HepG2 (cell line): ENCODE measurements around the gene KRT24. TPM values are rescaled to one million over a fixed set of nuclear protein-coding genes. Genes with fewer than 3 reads are reported as not detected.
A peak's percentile ranks its signal among the peaks of the same experiment; 100 is the strongest.

Experiments
- ATAC-seq: fragments of 200-7000 bp; cut with Tn5 transposase; 3 replicates; pipeline ENCODE4 v1.9.1; 2020; ENCODE audit warnings: mild to moderate bottlenecking, moderate library complexity
- BruUV-seq: library from RNA; stranded (reverse); fragments of 400-500 nt; replicated peaks from 2 replicates; lab custom pipeline; 2021; lab: Mats Ljungman, UMichigan
- CTCF ChIA-PET: fragments of 300-600 bp; formaldehyde crosslinking; extraction: SDS; loops from one replicate; lab custom pipeline; 2021; ENCODE audit warnings: low total read pairs, inconsistent platforms, low intra/inter-chr PET ratio; lab: Yijun Ruan, JAX
- POLR2A ChIA-PET: fragments of 350-600 bp; sonication (Branson Sonifier 250); formaldehyde crosslinking; loops from one replicate; lab custom pipeline; 2020; ENCODE audit warnings: antibody characterized with exemption, inconsistent platforms; lab: Yijun Ruan, JAX
- DNase-seq: peaks from one replicate; pipeline ENCODE4 v3.0.0-alpha.2; 2015; ENCODE audit warnings: low spot score
- FAIRE-seq: peaks from 3 replicates; lab custom pipeline; 2011; peaks lifted over from hg19 to GRCh38; lab: Jason Lieb, UNC
- H2AFZ ChIP-seq: one replicate; pipeline ENCODE4 v1.6.1; 2011; ENCODE audit warnings: low read length, inconsistent platforms
- H3K27ac ChIP-seq: fragments of 300-600 bp; 3 replicates; pipeline ENCODE4 v1.8.0; 2011; ENCODE audit warnings: mixed run types, mild to moderate bottlenecking, mixed read lengths, low read length, inconsistent platforms; ENCODE audit not compliant: insufficient read depth; ENCODE audit errors: extremely low read length
- H3K27me3 ChIP-seq, 2 experiments: fragments of 200-600 bp in 1 of 2; 2 replicates in 1 of 2; 3 replicates in 1 of 2; pipeline versions ENCODE4 v1.6.0 to v1.8.0; 2011; ENCODE audit warnings: low read length in 2 of 2, mild to moderate bottlenecking in 2 of 2, moderate library complexity in 2 of 2, inconsistent platforms in 1 of 2; ENCODE audit not compliant: insufficient read depth in 2 of 2, control insufficient read depth in 1 of 2
- H3K36me3 ChIP-seq, 2 experiments: fragments of 200-600 bp in 1 of 2; replicated peaks in 1 of 2; 2 replicates in 1 of 2; 3 replicates in 1 of 2; pipeline versions ENCODE4 v1.5.1 to v1.8.0; 2011; ENCODE audit warnings: low read length in 2 of 2, inconsistent platforms in 1 of 2; ENCODE audit not compliant: insufficient read depth in 2 of 2, control insufficient read depth in 1 of 2
- H3K4me1 ChIP-seq: 2 replicates; pipeline ENCODE4 v1.5.1; 2012; ENCODE audit warnings: low read length, inconsistent platforms; ENCODE audit not compliant: insufficient read depth
- H3K4me2 ChIP-seq: 2 replicates; pipeline ENCODE4 v1.6.0; 2011; ENCODE audit warnings: low read depth, low read length, inconsistent platforms
- H3K4me3 ChIP-seq, 3 experiments: fragments of 200-600 bp in 1 of 3; sonication (generic), shearing (Covaris generic) in 1 of 3; replicated peaks in 1 of 3; 2 replicates each; pipeline ENCODE4 v1.5.1; 2011 to 2016; ENCODE audit warnings: low read length in 3 of 3, inconsistent platforms in 2 of 3, low read depth in 2 of 3, mild to moderate bottlenecking in 2 of 3, control low read depth in 1 of 3, mixed read lengths in 1 of 3; ENCODE audit not compliant: insufficient read depth in 1 of 3
- H3K79me2 ChIP-seq: one replicate; pipeline ENCODE4 v1.6.1; 2011; ENCODE audit warnings: low read length, inconsistent platforms; ENCODE audit not compliant: insufficient read depth
- H3K9ac ChIP-seq: 2 replicates; pipeline ENCODE4 v1.6.0; 2011; ENCODE audit warnings: mild to moderate bottlenecking, low read depth, low read length, inconsistent platforms; ENCODE audit not compliant: insufficient read depth
- H3K9me3 ChIP-seq: 2 replicates; pipeline ENCODE4 v1.5.1; 2012; ENCODE audit warnings: mild to moderate bottlenecking, low read length
- H4K20me1 ChIP-seq: 2 replicates; pipeline ENCODE4 v1.6.0; 2011; ENCODE audit warnings: inconsistent platforms, mild to moderate bottlenecking, low read length, moderate library complexity; ENCODE audit not compliant: insufficient read depth
- CSRNP1 ChIP-seq: sonication (generic); formaldehyde crosslinking; IDR thresholded peaks from 2 replicates; pipeline ENCODE4 v1.8.1; 2023; ENCODE audit warnings: mild to moderate bottlenecking, missing genetic modification reagents
- GPN1 ChIP-seq: sonication (generic); formaldehyde crosslinking; IDR thresholded peaks from 2 replicates; pipeline ENCODE4 v1.5.1; 2020; ENCODE audit warnings: missing genetic modification reagents, borderline replicate concordance
- HNF4A ChIP-seq: sonication (generic); formaldehyde crosslinking; IDR thresholded peaks from 2 replicates; pipeline ENCODE4 v1.4.0; 2020; ENCODE audit warnings: missing genetic modification reagents
- KDM3A ChIP-seq: IDR thresholded peaks from 2 replicates; pipeline ENCODE4 v1.6.1; 2018; ENCODE audit warnings: low read depth, missing compliant biosample characterization
- MAZ ChIP-seq, 2 experiments: sonication (generic) in 1 of 2; formaldehyde crosslinking in 1 of 2; IDR thresholded peaks; 2 replicates each; pipeline versions ENCODE4 v1.5.0 to v1.6.1; 2012 to 2020; ENCODE audit warnings: low read depth in 2 of 2, mild to moderate bottlenecking in 2 of 2, borderline replicate concordance in 1 of 2, improper control_type of control experiment in 1 of 2, low read length in 1 of 2, missing genetic modification reagents in 1 of 2, moderate library complexity in 1 of 2
- MNT ChIP-seq: fragments of 450-650 bp; IDR thresholded peaks from 2 replicates; pipeline ENCODE4 v1.6.1; 2016
- PHF5A ChIP-seq: IDR thresholded peaks from one replicate; pipeline ENCODE4 v1.6.1; 2018; ENCODE audit warnings: low read depth, missing genetic modification reagents; ENCODE audit not compliant: unreplicated experiment
- SMARCE1 ChIP-seq: fragments of 450-650 bp; IDR thresholded peaks from 2 replicates; pipeline ENCODE4 v1.6.1; 2017; ENCODE audit warnings: borderline replicate concordance
- SPEN ChIP-seq: sonication (generic); formaldehyde crosslinking; IDR thresholded peaks from 2 replicates; pipeline ENCODE4 v1.5.1; 2020; ENCODE audit warnings: low read depth, mild to moderate bottlenecking, missing genetic modification reagents
- ZKSCAN8 ChIP-seq: IDR thresholded peaks from 2 replicates; pipeline ENCODE4 v1.6.1; 2016; ENCODE audit warnings: borderline replicate concordance, missing genetic modification reagents, missing compliant biosample characterization
- ZNF235 ChIP-seq: sonication (generic); formaldehyde crosslinking; IDR thresholded peaks from 2 replicates; pipeline ENCODE4 v1.8.1; 2023; ENCODE audit warnings: mild to moderate bottlenecking, missing genetic modification reagents, borderline replicate concordance
- ZNF597 ChIP-seq: sonication (generic); formaldehyde crosslinking; IDR thresholded peaks from 2 replicates; pipeline ENCODE4 v1.5.0; 2020; ENCODE audit warnings: missing genetic modification reagents
- ZNF747 ChIP-seq: sonication (generic); formaldehyde crosslinking; IDR thresholded peaks from 2 replicates; pipeline ENCODE4 v1.8.1; 2023; ENCODE audit warnings: missing genetic modification reagents, mild to moderate bottlenecking, borderline replicate concordance
- WGBS: methylation state at CpG from one replicate; pipeline ENCODE4 v1.1.6; 2017; ENCODE audit warnings: low lambda C conversion rate; 5-methylcytosine and 5-hydroxymethylcytosine counted together
- in situ Hi-C: cut with HindIII; loops from 2 replicates; pipeline ENCODE4 v1.10.0; 2017; ENCODE audit warnings: low pct_unique_long_range_greater_than_20kb; ENCODE audit not compliant: extremely low pct_ligation_motif_present
- intact Hi-C: fragments of 100-400 bp; cut with micrococcal nuclease; formaldehyde crosslinking; loops from one replicate; pipeline ENCODE4 v1.10.0; 2022; ENCODE audit not compliant: unreplicated experiment
- polyA plus RNA-seq, 8 experiments: library from polyadenylated mRNA; depleted of rRNA in 3 of 8; stranded (reverse) in 7 of 8; unstranded in 1 of 8; fragments of >200 nt; fragmentation: Illumina TruSeq in 4 of 8; extraction: Trizol in 4 of 8; gene quantifications; 2 replicates each; pipeline versions ENCODE4 v1.2.1 to v1.2.3, GENCODE V29; 2011 to 2016; ENCODE audit warnings: low read depth in 4 of 8, missing spikeins in 1 of 8, mixed read lengths in 1 of 8; ENCODE audit not compliant: insufficient read depth in 1 of 8
- total RNA-seq, 5 experiments: library from RNA; depleted of rRNA; stranded (reverse); fragments of >200 nt; fragmentation: Illumina TruSeq; extraction: Trizol; gene quantifications; 2 replicates each; pipeline ENCODE4 v1.2.3, GENCODE V29; 2016; ENCODE audit warnings: low read depth in 1 of 5

Gene KRT24
- total and polyA plus RNA-seq, 2 of the 13 experiments (the other 11 are each of a cell fraction or from before 2014, with no cell fraction given): not detected

- H3K4me3 ChIP-seq: no peak overlapping the region
- H2AFZ ChIP-seq: no peak overlapping the region
- in situ Hi-C loops: no loop called here
- no peak for ATAC-seq
- H3K79me2 ChIP-seq: no peaks in the 10 kb centered on the region
- no peaks in the 10 kb centered on the region for H3K4me1 ChIP-seq
- intact Hi-C loops: no loop called here
- ChIA-PET POLR2A (no interaction called here), CTCF (no interaction called here)
- peaks cover 2 to 8% of the 10 kb centered on the region in 2 experiments; a peak in 1 of 5 replicates for H3K27me3 ChIP-seq
- H3K9ac ChIP-seq: no peak overlapping the region
- FAIRE-seq: no peak
- no peak overlapping the region for H3K4me2 ChIP-seq
- no TSS peak for BruUV-seq
- no peak for DNase-seq
- no peak for TF ChIP-seq ZNF747 (CRISPR knock-in tag)
- peak; percentile 89 for TF ChIP-seq MNT
- no peak for TF ChIP-seq PHF5A
- H3K27ac ChIP-seq: no peak overlapping the region
- H3K36me3 ChIP-seq: no peaks in the 10 kb centered on the region
- no peaks in the 10 kb centered on the region for H4K20me1 ChIP-seq
- WGBS: 2% methylated on average over 4 of the region's 4 CpGs
- H3K9me3 ChIP-seq: no peaks in the 10 kb centered on the region
These were observed 35.0 kb upstream of the KRT24 start for GRCh38 chr17:40738553-40738952.

- Histone ChIP-seq H3K4me3 (no peak overlapping the region), H3K9me3 (no peaks in the 10 kb centered on the region), H3K79me2 (no peaks in the 10 kb centered on the region), H4K20me1 (no peaks in the 10 kb centered on the region), H3K36me3 (no peaks in the 10 kb centered on the region), H3K27me3 (0 out of 5 replicates have a peak, but pooled peaks cover 0 to 2% of the 10 kb centered on the region in 2 experiments), H3K27ac (no peak overlapping the region), H3K4me1 (no peaks in the 10 kb centered on the region), H3K9ac (no peak overlapping the region), H3K4me2 (no peak overlapping the region), H2AFZ (no peak overlapping the region)
- ATAC-seq (no peak), DNase-seq (no peak), FAIRE-seq (no peak)
- no TSS peak for BruUV-seq
- ChIA-PET POLR2A (no interaction called here), CTCF (no interaction called here)
- 3% methylated on average over 1 of the region's 1 CpG for WGBS
- intact Hi-C loops (no loop called here), in situ Hi-C loops (no loop called here)
- TF ChIP-seq SMARCE1 (no peak), HNF4A (CRISPR knock-in tag) (no peak), MAZ (IDR thresholded peaks at IDR 0.05; ENCODE audit: borderline replicate concordance, low read depth, low read length) (no peak), MAZ (CRISPR knock-in tag; IDR thresholded peaks at IDR 0.05; ENCODE audit: low read depth) (no peak), KDM3A (no peak), GPN1 (no peak), ZNF597 (CRISPR knock-in tag) (no peak), CSRNP1 (CRISPR knock-in tag) (no peak), ZKSCAN8 (CRISPR knock-in tag) (no peak), ZNF235 (CRISPR knock-in tag) (no peak), SPEN (CRISPR knock-in tag) (no peak)
These were observed 31.5 kb upstream of the KRT24 start for GRCh38 chr17:40735016-40735415.
